ENCODE data around the gene FHOD3. TPM values are rescaled to one million over a fixed set of nuclear protein-coding genes. Genes with fewer than 3 reads are reported as not detected.

FHOD3 gene
- total and polyA plus RNA-seq, 2 donors: 0.90 to 4.1 TPM

DNA sequence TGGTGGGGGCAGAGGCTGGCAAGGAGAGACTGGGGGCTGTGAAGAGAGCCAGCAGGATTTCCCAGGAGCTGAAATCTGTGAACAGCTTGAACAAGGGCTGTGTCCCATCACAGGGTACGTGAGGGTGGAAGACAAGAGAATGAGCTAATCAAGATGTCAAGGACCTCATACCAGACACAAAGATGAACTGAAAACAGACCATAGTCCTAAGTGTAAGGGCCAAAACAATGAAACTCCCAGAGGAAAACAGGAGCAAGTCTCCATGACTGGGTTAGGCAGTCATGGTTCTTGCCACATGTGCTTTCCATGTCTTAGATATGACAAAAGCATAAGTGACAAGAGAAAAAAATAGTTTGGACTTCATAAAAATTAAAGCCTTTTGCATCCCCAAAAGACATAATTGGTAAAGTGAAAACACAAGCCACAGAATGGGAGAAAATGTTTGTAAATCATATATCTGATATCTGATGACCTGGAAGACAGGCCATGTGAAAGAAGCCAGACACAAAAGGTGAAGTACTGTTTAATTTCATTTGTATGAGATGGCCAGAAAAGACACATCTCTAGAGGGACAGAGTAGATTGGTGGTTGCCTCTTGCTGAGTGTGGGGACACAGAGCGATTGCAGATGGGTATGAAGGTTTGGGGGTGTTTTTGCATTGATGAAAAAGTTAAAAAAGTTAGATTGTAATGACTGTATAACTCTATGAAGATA lies 67.6 kb downstream of the FHOD3 start:
- Histone ChIP-seq H3K27me3 (ENCODE audit: control insufficient read depth in 2 of 2, insufficient read depth in 1 of 2, low read length in 1 of 2) (no peaks in the 10 kb centered on the region), H3K36me3 (ENCODE audit: control insufficient read depth in 2 of 2, insufficient read depth in 2 of 2, low read length in 1 of 2) (no peaks in the 10 kb centered on the region), H3K4me1 (ENCODE audit: control insufficient read depth in 2 of 2, insufficient read depth in 2 of 2, low read length in 2 of 2) (no peaks in the 10 kb centered on the region), H3K27ac (ENCODE audit: low read depth in 1 of 2, low read length in 1 of 2) (no peak overlapping the region), H3K9me3 (ENCODE audit: control insufficient read depth in 2 of 2, insufficient read depth in 1 of 2, low read length in 1 of 2) (no peaks in the 10 kb centered on the region), H3K4me3 (ENCODE audit: low read length in 2 of 2) (no peak overlapping the region)
- no peak for DNase-seq (ENCODE audit: low read depth in 6 of 9, low spot score in 9 of 9)
- 92% methylated on average over 2 of the region's 2 CpGs for WGBS

DNA sequence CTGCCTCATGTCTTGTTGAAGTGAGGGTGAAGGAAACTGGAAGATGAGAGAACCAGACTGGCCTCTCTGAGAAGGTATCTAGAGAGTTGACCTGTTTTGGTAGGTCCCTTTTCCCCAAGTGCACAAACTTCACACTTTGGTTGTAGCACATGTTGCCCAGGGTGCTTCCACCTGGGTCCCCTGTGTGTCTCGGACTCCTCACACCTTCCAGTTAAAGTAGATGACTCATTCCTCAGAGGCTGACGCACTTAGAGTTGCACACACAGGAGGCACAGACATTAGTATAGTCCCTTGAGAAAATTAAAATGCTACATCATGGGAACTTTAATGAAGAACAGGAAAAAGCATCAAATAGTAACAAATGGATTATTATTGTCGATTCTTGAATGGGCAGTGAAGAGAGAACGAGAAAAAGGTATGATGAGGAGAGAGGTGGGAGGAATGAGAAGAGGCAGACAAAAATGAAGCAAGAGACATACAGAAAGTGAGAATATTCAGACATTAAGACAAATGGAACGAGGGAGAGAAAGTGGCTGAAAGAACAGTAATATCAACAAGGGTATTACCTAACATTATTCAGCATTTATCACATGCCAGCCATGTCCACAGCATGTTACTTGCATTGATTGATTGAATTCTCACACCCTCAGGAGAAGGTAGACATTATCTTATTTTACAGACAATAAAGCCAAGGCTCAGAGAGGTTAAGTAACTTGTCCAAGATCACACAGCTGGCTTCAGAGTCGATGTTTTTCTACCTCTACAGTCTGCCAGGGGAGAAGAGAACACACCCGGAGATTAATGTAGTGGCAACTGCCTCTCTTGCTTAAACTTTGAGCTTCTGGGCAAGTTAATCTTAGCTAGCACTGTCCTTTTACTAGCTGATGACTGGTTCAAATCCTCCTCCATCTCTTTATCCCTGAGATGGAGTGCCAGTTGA lies 68.6 kb downstream of the FHOD3 start:
- no peaks in the 10 kb centered on the region for H3K4me1 ChIP-seq (ENCODE audit: control insufficient read depth in 2 of 2, insufficient read depth in 2 of 2, low read length in 2 of 2)
- no peaks in the 10 kb centered on the region for H3K27me3 ChIP-seq (ENCODE audit: control insufficient read depth in 2 of 2, insufficient read depth in 1 of 2, low read length in 1 of 2)
- no peaks in the 10 kb centered on the region for H3K36me3 ChIP-seq (ENCODE audit: control insufficient read depth in 2 of 2, insufficient read depth in 2 of 2, low read length in 1 of 2)
- no peak for DNase-seq (ENCODE audit: low read depth in 6 of 9, low spot score in 9 of 9)
- H3K4me3 ChIP-seq (ENCODE audit: low read length in 2 of 2): no peak overlapping the region
- no peaks in the 10 kb centered on the region for H3K9me3 ChIP-seq (ENCODE audit: control insufficient read depth in 2 of 2, insufficient read depth in 1 of 2, low read length in 1 of 2)
- H3K27ac ChIP-seq (ENCODE audit: low read depth in 1 of 2, low read length in 1 of 2): no peak overlapping the region
- WGBS: 92% methylated on average over 7 of the region's 7 CpGs

DNA sequence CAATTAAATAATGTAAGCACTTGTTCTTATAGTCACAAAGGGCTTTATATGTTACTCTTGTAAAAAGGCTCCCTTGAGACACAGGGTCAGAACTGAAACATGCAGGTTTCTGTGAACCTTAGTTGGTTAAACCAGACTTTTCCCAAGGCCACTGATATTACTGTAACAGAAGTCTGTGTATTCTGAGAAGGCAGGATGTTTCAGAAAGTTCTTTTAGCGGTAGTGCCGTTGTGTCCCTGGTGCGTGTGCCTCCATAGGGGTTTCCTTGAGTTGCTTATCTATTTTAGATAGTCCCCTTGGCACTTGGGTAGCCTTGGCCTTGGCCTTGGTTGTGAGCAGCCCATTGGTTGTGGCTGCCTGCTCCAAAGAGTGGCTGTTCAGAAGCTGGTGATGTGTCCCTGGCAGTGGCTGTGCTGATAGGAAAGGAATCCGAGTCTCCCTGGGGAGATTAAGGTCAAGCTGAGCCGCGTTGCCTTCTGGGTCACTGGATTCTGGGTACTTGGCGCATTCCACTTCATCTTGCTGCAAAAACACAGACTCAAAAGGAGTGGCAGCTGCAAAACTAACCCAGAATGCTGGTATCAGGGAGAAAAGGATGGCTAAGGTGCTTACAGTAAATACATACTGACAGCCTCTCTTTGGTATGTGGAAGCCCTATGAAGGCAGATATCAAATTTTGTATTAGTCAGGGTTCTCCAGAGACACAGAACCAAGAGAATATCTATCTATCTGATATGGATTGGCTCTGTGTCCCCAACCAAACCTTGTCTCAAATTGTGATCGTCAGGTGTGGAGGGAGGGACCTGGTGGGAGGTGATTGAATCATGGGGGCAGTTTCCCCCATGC lies 69.7 kb downstream of the FHOD3 start:
- 88% methylated on average over 8 of the region's 8 CpGs for WGBS
- Histone ChIP-seq H3K36me3 (ENCODE audit: control insufficient read depth in 2 of 2, insufficient read depth in 2 of 2, low read length in 1 of 2) (no peaks in the 10 kb centered on the region), H3K4me3 (ENCODE audit: low read length in 2 of 2) (no peak overlapping the region), H3K27me3 (ENCODE audit: control insufficient read depth in 2 of 2, insufficient read depth in 1 of 2, low read length in 1 of 2) (no peaks in the 10 kb centered on the region), H3K27ac (ENCODE audit: low read depth in 1 of 2, low read length in 1 of 2) (no peak overlapping the region), H3K9me3 (ENCODE audit: control insufficient read depth in 2 of 2, insufficient read depth in 1 of 2, low read length in 1 of 2) (no peaks in the 10 kb centered on the region), H3K4me1 (ENCODE audit: control insufficient read depth in 2 of 2, insufficient read depth in 2 of 2, low read length in 2 of 2) (no peaks in the 10 kb centered on the region)
- DNase-seq (ENCODE audit: low read depth in 6 of 9, low spot score in 9 of 9): no peak

DNA sequence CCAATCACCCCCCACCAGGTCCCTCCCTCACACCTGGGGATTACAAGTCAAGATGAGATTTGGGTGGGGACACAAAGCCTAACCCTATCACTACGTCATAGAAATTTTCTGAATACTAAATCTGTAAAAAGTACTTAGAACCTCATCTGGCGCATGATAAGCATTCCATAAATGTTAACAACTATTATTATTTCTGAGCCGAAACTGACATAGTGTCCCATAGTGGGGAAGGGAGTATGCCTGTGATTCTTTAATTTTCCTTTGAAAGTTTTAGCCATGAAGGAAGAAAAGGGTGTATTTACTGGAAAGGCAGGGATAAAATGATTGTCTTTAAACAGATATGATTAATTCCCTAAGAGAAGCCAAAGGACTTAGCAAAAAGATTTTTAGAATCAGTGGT lies 71.4 kb downstream of the FHOD3 start:
- Histone ChIP-seq H3K36me3 (ENCODE audit: control insufficient read depth in 2 of 2, insufficient read depth in 2 of 2, low read length in 1 of 2) (no peaks in the 10 kb centered on the region), H3K9me3 (ENCODE audit: control insufficient read depth in 2 of 2, insufficient read depth in 1 of 2, low read length in 1 of 2) (no peaks in the 10 kb centered on the region), H3K4me3 (ENCODE audit: low read length in 2 of 2) (no peak overlapping the region), H3K27ac (ENCODE audit: low read depth in 1 of 2, low read length in 1 of 2) (no peak overlapping the region), H3K27me3 (ENCODE audit: control insufficient read depth in 2 of 2, insufficient read depth in 1 of 2, low read length in 1 of 2) (peaks cover 0 to 5% of the 10 kb centered on the region in 2 donors), H3K4me1 (ENCODE audit: control insufficient read depth in 2 of 2, insufficient read depth in 2 of 2, low read length in 2 of 2) (no peaks in the 10 kb centered on the region)
- WGBS: 95% methylated on average over 3 of the region's 3 CpGs
- no peak for DNase-seq (ENCODE audit: low read depth in 6 of 9, low spot score in 9 of 9)

DNA sequence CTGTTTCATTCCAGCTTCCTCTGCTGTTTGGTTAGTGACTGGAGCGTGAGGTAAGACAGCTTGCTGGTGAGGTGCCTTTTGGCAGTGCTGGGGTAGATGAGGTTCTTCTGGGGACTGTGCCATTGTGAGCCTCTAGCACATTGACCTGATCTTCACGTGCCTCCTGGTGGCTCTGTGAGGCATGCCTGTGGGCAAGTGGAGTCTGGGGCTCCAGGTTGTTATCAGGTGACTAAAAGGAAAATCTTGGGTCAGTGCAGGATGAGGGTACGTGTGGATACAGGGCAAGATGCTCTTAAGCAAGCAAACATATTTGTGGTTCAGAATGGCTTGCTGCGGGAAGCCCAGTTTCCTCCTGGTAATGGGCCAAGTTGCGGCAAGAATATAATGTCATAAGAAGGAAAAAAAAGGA lies 75.4 kb downstream of the FHOD3 start:
- Histone ChIP-seq H3K27me3 (ENCODE audit: control insufficient read depth in 2 of 2, insufficient read depth in 1 of 2, low read length in 1 of 2) (peaks cover 0 to 7% of the 10 kb centered on the region in 2 donors), H3K4me1 (ENCODE audit: control insufficient read depth in 2 of 2, insufficient read depth in 2 of 2, low read length in 2 of 2) (no peaks in the 10 kb centered on the region), H3K4me3 (ENCODE audit: low read length in 2 of 2) (no peak overlapping the region), H3K9me3 (ENCODE audit: control insufficient read depth in 2 of 2, insufficient read depth in 1 of 2, low read length in 1 of 2) (no peaks in the 10 kb centered on the region), H3K27ac (ENCODE audit: low read depth in 1 of 2, low read length in 1 of 2) (no peak overlapping the region), H3K36me3 (ENCODE audit: control insufficient read depth in 2 of 2, insufficient read depth in 2 of 2, low read length in 1 of 2) (no peaks in the 10 kb centered on the region)
- WGBS: 6% methylated on average over 5 of the region's 5 CpGs
- no peak for DNase-seq (ENCODE audit: low read depth in 6 of 9, low spot score in 9 of 9)

DNA sequence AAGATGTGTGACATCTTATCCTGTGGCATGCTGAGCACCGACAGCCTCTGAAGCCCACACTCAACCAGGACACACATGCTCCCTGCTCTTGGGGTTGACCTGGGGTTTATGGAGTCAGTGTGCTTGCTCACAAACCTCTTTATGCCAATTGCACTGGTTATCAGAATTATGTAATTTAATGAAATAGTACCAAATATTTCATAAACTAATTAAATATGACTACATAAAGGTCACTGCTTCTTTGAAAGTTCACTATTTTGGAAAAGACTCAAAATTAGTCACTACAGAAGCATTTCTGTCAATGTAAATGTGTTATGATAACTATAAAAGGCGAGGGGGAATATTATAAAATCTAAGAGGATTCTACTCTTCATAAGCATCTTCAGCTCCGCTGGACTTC lies 76.7 kb downstream of the FHOD3 start:
- WGBS: 91% methylated on average over 3 of the region's 3 CpGs
- H3K4me1 ChIP-seq (ENCODE audit: control insufficient read depth in 2 of 2, insufficient read depth in 2 of 2, low read length in 2 of 2): no peaks in the 10 kb centered on the region

DNA sequence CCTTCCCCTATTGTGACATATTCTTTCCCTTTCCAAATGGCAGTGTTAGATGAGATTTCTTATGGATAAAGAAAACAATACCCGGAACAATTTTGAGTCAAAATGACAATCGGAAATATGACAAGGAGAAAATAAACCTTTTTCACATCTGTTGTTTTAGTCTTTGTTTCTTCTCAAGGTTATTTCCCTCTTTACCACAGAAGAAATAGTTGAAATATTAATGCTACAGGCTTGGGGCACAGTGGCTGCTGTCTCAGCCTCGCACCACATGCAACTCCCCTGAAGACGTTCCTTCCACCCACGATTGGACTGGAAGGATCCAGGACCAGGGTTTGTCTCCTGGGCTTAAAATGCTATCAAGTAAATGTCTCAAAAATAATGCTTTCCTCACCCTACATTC lies 77.6 kb downstream of the FHOD3 start:
- no peaks in the 10 kb centered on the region for H3K36me3 ChIP-seq (ENCODE audit: control insufficient read depth in 2 of 2, insufficient read depth in 2 of 2, low read length in 1 of 2)
- no peaks in the 10 kb centered on the region for H3K9me3 ChIP-seq (ENCODE audit: control insufficient read depth in 2 of 2, insufficient read depth in 1 of 2, low read length in 1 of 2)
- WGBS: 87% methylated on average over 5 of the region's 5 CpGs
- H3K27me3 ChIP-seq (ENCODE audit: control insufficient read depth in 2 of 2, insufficient read depth in 1 of 2, low read length in 1 of 2): peaks cover 0 to 7% of the 10 kb centered on the region in 2 donors
- H3K27ac ChIP-seq (ENCODE audit: low read depth in 1 of 2, low read length in 1 of 2): no peak overlapping the region
- DNase-seq (ENCODE audit: low read depth in 6 of 9, low spot score in 9 of 9): no peak
- H3K4me1 ChIP-seq (ENCODE audit: control insufficient read depth in 2 of 2, insufficient read depth in 2 of 2, low read length in 2 of 2): no peaks in the 10 kb centered on the region
- no peak overlapping the region for H3K4me3 ChIP-seq (ENCODE audit: low read length in 2 of 2)

More for the DNA sequence above, 76.7 kb downstream of the FHOD3 start:
- Histone ChIP-seq H3K36me3 (ENCODE audit: control insufficient read depth in 2 of 2, insufficient read depth in 2 of 2, low read length in 1 of 2) (no peaks in the 10 kb centered on the region), H3K9me3 (ENCODE audit: control insufficient read depth in 2 of 2, insufficient read depth in 1 of 2, low read length in 1 of 2) (no peaks in the 10 kb centered on the region), H3K27ac (ENCODE audit: low read depth in 1 of 2, low read length in 1 of 2) (no peak overlapping the region), H3K27me3 (ENCODE audit: control insufficient read depth in 2 of 2, insufficient read depth in 1 of 2, low read length in 1 of 2) (peaks cover 0 to 7% of the 10 kb centered on the region in 2 donors), H3K4me3 (ENCODE audit: low read length in 2 of 2) (no peak overlapping the region)
- no peak for DNase-seq (ENCODE audit: low read depth in 6 of 9, low spot score in 9 of 9)

DNA sequence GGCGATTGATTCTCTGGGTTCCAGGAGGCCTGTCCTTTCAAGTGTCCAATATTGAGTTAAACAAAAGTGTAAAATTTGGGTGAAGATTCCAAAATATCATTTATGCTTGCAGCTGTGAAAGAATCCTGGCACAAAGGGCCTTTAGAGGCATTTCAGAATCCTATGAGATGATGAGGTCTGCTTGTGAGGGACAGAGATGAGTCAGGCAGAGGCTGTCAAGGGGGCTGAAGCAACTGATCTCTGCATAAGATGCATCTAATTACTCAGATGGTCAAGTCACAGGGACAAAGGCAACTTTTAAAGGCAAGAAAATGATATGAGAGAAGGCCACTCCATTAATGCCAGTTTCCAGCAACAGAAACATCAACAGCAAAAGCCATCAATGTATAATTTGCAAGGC lies 78.8 kb downstream of the FHOD3 start:
- no peaks in the 10 kb centered on the region for H3K4me1 ChIP-seq (ENCODE audit: control insufficient read depth in 2 of 2, insufficient read depth in 2 of 2, low read length in 2 of 2)
- H3K4me3 ChIP-seq (ENCODE audit: low read length in 2 of 2): no peak overlapping the region
- peaks cover 0 to 7% of the 10 kb centered on the region in 2 donors for H3K27me3 ChIP-seq (ENCODE audit: control insufficient read depth in 2 of 2, insufficient read depth in 1 of 2, low read length in 1 of 2)
- H3K27ac ChIP-seq (ENCODE audit: low read depth in 1 of 2, low read length in 1 of 2): no peak overlapping the region
- no peak for DNase-seq (ENCODE audit: low read depth in 6 of 9, low spot score in 9 of 9)
- H3K36me3 ChIP-seq (ENCODE audit: control insufficient read depth in 2 of 2, insufficient read depth in 2 of 2, low read length in 1 of 2): no peaks in the 10 kb centered on the region
- no peaks in the 10 kb centered on the region for H3K9me3 ChIP-seq (ENCODE audit: control insufficient read depth in 2 of 2, insufficient read depth in 1 of 2, low read length in 1 of 2)
- 91% methylated on average over 1 of the region's 1 CpG for WGBS

Data from thymus (tissue), 11 donors.